ENCODE measurements around the gene C17orf107.
"Not testable (repeated sequence)": the region's sequence is repeated elsewhere in the genome, so short reads cannot be mapped to it uniquely, and the experiment has no call there.

Gene C17orf107

DNA sequence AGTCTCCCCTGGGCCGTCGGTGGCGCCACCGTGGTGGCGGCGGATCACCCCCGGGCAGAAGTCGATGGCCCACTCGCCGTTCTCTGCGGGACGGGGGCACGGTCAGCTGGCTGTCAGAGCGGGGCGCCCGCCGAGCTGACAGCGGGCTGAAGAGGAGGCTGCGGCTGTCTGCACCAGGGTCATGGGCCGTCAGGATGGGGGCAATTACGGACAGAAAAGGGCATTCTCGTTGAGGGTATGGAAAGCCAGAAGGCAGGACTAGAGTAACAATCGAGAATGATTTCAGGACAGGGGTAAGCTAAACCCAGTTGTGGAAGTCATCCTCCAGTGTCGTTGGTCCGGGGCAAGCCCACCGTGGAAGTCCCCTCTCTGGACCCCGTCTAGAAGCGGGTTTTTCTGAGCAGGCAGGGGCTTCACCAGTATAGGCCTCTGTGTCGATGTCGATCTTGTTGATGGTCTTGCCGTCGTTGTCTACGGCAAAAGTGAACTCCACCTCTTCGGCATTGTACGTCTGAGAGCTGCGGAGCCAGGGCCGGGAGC is 1.8 kb downstream of the C17orf107 start:
- DNase-seq (ENCODE audit: low spot score), result no peak

DNA sequence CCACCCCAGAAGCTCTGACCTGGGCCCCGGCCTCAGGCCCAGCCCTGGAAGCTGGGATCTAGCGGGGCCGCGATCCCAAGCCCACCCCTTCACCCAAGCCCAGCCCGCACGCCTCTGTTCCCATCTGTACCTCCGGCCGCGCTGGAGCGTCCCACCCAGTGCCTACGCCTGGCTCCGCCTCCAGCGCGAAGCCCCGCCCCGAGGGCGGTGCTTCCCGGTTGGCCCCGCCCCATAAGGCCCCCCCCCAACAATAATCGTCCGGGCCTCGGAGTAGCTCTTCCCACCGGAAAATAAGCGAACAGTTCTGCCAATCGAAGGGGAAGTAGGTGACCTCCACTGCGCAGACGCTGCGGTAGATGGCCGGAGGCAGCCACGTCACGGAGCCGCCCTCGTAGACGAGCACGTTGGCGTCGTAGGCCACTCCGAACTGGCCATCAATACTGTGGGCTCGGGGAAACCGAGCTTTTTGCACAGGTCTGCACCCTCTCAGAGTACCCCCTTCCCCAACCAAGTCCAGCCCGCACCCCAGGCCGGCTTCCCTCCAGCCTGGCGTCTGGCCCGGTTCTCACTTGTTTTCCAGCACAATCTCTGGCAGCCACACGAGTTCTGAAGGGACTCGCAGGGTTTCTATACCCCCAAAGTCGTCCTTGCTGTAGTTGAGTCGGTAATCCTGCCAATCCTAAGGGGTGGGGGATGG is 2.5 kb downstream of the C17orf107 start:
- DNase-seq (ENCODE audit: low spot score), result no peak

DNA sequence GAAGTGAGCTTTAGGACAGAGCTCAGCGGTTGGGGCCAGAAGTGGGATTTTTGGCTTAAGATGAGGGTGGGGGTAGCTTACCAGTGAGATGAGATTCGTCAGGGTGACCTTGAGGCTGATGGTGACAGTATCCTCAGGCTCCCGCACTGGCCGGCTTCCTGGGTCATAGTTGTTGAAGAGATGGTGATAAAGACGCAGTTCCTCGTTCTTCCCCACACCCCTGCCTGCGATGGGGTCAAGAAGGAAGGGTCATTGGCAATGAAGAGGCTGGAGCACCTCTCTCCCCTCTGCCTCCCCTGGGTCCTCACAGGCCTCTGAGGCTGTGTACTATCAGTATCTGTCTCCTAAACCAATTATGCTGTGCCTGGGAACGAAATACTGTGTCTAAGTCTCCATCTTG is 3.2 kb downstream of the C17orf107 start:
- no peak for DNase-seq (ENCODE audit: low spot score)

DNA sequence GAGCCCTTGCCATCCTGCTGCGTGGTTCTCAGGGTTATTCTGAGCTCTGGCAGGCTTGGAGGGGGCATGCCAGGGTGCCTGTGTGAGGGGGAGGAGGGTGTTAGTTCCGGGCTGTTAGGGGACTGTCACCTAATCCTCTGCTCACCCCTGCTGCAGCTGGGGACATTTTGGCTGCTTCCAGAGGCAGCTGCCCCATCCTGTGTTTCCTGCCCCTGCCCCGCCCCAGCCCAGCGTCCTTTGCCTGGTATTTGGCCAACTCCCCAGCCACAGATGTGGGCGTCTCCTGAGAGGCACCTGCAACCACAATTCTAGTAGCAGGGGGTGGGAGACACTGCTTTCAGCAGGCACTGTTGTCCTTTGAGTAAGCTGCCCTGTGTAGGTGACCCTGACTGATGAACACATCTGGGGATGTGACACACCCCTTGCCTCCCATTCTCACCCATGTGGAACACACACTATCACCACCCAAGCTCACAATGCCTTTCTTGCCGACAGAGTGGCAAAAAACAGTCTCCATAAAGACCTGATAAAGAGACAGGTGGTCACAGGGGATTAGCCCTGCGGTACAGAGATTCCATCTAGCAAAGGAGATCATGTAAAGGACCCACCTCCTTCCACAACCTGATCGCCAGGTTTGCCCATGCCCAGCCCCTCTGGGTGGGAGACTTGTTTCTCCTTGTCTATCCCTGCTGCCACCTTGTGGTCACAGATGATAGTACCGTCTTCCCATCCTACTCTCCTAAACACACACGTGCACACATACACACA is 3.9 kb downstream of the C17orf107 start, which contains the start of gene CHRNE:
Gene CHRNE (minus strand): TSS at position 48 of the 768 bp plus-strand sequence. CDS start 35 bp downstream, at position 13.
- no peak for DNase-seq (ENCODE audit: low spot score)

DNA sequence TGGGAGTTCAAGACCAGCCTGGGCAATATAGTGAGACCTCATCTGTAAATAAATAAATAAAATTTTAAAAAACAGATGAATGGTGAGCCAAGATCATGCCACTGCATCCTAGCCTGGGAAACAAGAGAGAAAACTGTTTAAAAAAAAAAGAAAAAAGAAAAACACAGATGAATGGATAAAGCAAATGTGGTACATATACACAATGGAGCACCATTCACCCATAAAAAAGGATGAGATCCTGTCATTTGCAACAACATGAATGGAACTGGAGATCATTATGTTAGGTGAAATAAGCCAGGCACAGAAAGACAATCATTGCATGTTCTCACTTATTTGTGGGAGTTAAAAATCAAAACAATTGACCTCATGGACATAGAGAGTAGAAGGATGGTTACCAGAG is 7.3 kb downstream of the C17orf107 start:
- DNase-seq (ENCODE audit: low spot score), result not testable (repeated sequence)

DNA sequence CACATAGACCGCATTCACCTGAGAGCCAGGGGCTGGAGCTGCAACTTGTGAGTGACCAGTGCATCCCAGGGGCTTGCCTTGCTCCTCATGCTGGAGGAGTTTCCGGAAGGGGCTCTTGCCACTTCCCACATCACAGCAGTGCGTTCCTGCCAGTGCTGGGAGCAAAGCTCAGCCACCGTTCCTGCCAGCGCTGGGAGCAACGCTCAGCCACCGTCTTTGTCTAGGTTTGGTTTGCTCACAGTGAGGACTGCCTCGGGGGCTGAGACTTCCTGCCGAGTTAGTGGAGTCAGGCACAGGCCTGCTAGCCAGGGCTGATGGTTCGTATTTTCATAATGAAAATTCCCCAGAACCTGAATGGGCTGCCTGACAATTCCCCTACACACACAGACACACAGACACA is 9.0 kb downstream of the C17orf107 start:
- no peak for DNase-seq (ENCODE audit: low spot score)

DNA sequence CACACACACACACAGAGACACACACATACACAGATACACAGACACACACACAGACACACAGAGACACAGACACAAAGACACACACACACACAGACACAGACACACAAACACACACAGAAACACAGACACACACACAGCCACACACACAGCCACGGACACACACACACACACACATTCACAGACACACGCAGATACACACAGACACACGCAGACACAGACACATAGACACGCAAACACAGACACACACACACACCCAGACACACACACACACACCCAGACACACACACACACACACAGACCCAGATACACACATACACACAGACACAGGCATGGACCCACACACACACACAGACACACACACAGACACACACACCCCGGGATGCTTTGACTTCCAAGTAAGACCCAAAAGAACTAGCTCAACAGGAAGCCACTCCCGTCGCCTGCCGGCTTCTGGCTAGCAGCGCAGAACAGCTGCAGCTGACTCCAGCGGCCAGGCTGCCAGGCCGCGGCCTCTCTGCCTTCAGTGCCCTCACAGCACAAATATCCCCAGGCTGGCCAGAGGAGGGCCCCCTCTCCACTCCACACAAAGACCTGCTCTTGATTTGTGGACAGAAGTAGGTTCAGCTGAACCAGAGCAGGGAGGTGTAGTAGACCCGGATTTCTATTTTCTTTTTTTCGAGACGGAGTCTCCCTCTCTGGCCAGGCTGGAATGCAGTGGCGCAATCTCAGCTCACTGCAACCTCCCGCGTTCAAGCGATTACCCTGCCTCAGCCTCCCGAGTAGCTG is 9.6 kb downstream of the C17orf107 start:
- DNase-seq (ENCODE audit: low spot score), result peak; percentile 91

DNA sequence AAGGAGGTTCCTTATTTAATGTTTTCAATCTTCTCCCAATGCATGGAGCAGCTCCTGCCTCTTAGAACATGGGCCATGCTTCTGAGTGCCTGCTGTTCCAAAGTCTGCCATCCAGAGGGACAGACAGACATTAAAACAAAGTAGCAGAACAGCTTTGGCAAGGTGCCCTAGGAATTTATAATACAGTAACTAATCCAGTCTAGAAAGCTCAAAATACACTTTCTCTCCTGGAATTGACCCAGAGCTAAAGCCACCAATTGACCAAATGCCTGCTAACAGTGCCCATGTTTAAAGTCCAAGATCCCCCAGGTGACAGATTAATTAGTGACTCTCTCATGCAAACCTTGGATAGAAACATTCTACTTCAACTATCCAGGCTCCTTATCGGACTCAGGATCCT is 14.7 kb downstream of the C17orf107 start:
- DNase-seq (ENCODE audit: low spot score), result no peak

DNA sequence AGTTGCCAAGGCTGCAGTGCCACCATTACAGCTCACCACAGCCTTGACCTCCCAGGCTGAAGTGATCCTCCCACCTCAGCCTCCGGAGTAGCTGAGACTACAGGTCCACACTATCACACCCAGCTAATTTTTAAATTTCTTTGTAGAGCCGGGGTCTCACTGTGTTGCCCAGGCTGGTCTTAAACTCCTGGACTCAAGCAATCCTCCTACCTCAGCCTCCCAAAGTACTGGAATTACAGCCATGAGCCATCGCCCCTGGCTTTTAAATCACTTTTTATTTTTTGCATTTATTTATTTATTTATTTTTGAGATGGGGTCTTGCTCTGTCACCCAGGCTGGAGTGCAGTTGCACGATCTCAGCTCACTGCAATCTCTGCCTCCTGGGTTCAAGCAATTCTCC is 15.2 kb downstream of the C17orf107 start:
- not testable (repeated sequence) for DNase-seq (ENCODE audit: low spot score)

DNA sequence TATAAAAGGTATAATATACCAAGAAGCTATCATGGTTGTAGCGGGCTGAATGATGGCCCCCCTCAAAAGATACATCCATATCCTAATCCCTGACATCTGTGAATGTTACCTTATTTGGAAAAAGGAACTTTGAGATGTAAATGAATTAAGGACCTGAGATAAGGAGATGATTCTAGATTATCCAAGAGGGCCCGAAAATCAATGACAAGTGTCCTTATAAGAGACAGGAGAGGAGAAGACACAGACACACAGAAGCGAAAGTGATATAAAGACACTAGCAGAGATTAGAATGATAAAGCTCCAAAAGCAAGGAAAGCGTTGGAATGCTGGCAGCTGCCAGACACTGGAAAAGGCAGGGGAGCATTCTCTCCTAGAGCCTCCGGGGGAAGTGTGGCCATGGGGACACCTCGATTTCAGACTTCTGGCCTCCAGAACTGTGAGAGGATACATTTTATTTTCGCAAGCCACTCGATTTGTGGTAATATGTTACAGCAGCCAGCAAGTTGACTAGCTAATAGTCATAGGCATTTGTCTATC is 20.2 kb downstream of the C17orf107 start:
- DNase-seq (ENCODE audit: low spot score), result no peak

DNA sequence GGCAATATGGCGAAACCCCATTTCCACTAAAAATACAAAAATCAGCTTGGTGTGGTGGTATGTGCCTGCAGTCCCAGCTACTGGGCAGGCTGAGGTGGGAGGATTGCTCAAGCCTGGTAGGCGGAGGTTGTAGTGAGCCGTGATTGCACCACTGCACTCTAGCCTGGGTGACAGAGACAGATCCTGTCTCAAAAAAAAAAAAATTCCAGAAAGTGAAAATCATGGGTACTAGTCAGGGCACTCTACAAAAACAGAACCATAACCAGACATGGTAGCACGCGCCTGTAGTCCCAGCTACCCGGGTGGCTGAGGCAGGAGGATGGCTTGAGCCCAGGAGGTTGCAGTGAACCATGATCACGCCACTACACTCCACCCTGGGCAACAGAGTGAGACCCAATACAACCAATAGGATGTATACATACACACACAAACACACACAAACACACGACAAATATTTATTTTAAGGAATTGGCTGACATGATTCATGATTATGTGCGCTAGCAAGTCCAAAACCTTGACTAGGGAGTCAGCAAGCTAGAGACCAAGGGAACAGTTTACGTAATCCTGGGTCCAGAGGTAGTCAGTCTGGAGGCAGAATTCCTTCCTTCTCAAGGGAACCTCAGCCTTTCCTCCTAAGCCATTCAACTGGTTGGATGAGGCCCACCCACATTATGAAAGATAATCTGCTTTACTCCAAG is 21.2 kb downstream of the C17orf107 start:
- DNase-seq (ENCODE audit: low spot score), result no peak

DNA sequence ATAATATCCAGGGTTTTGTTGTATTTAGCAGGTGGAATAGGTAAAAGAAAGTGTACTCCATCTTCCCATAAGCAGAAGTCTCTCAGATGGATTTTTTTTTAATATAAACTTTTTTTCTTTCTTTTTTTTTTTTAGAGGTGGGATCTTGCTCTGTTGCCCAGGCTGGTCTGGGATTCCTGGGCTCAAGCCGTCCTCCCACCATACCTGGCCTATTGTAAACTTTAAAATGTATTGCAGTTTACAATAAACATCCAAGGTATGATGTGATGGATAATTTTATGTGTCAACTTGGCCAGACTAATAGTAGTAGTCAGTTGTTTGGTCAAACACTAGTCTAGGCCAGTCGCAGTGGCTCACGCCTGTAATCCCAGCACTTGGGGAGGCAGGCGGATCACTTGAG is 22.0 kb downstream of the C17orf107 start:
- DNase-seq (ENCODE audit: low spot score), result no peak

DNA sequence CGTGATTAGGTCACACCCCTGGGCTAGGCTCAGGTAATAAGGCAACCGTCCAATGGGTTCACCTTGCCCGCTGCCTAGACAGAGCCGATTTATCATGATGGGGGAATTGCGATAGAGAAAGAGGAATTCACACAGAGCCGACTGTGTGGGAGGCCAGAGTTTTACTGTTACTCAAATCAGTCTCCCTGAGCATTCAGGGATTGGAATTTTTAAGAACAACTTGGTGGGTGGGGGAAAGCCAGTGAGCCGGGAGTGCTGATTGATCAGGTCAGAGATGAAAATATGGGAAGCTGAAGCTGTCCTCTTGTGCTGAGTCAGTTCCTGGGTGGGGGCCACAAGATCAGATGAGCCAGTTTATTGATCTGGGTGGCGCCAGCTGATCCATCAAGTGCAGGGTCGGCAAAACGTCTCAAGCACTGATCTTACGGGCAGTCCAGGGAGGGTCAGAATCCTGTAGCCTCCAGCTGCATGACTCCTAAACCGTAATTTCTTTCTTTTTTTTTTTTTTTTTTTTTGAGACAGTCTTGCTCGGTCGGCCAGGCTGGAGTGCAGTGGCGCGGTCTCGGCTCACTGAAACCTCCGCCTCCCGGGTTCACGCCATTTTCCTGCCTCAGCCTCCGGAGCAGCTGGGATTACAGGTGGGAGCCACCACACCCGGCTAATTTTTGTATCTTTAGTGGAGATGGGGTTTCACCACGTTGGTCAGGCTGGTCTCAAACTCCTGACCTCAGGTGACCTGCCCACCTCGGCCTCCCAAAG is 27.4 kb downstream of the C17orf107 start:
- not testable (repeated sequence) for DNase-seq (ENCODE audit: low spot score)

DNA sequence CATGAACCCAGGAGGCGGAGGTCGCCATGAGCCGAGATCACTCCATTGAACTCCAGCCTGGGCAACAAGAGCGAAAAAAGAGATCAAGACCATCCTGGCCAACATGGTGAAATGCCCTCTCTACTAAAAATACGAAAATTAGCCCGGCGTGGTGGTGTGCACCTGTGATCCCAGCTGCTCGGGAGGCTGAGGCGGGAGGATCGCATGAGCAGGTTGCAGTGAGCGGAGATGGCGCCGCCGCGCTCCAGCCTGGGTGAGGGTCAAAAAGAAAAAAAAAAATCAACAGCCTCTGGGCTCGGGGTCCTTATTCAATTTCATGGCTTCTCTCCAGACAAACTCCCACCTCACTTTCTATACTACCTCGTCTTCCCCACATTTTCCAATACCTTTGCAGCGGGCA is 29.5 kb downstream of the C17orf107 start:
- DNase-seq (ENCODE audit: low spot score), result no peak

DNA sequence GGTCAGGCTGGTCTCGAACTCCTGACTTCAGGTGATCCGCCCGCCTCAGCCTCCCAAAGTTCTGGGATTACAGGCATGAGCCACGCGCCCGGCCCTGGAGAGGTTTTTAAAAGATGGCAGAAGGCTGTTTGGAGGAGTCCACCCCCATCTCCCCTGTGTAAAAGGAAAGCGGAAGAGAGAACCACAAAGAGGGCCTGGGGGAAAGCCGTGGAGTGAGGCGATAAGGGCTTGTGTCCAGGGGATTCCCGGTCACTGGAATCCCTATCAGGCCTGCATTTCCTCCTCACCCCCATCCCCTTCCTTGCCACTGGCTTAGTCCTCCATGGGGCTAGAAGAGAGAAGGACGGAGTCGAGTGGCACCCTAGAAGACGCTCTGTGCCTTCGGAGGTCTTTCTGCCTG is 32.6 kb downstream of the C17orf107 start, which contains the start of gene GP1BA:
Gene GP1BA (plus strand): TSS at position 315 of the 400 bp plus-strand sequence. CDS start 328 bp downstream, outside the sequence.
- DNase-seq (ENCODE audit: low spot score), result no peak

DNA sequence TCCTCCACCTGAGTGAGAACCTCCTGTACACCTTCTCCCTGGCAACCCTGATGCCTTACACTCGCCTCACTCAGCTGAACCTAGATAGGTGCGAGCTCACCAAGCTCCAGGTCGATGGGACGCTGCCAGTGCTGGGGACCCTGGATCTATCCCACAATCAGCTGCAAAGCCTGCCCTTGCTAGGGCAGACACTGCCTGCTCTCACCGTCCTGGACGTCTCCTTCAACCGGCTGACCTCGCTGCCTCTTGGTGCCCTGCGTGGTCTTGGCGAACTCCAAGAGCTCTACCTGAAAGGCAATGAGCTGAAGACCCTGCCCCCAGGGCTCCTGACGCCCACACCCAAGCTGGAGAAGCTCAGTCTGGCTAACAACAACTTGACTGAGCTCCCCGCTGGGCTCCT is 33.4 kb downstream of the C17orf107 start:
- DNase-seq (ENCODE audit: low spot score), result no peak

DNA sequence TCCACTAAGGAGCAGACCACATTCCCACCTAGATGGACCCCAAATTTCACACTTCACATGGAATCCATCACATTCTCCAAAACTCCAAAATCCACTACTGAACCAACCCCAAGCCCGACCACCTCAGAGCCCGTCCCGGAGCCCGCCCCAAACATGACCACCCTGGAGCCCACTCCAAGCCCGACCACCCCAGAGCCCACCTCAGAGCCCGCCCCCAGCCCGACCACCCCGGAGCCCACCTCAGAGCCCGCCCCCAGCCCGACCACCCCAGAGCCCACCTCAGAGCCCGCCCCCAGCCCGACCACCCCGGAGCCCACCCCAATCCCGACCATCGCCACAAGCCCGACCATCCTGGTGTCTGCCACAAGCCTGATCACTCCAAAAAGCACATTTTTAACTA is 34.3 kb downstream of the C17orf107 start:
- DNase-seq (ENCODE audit: low spot score), result no peak

DNA sequence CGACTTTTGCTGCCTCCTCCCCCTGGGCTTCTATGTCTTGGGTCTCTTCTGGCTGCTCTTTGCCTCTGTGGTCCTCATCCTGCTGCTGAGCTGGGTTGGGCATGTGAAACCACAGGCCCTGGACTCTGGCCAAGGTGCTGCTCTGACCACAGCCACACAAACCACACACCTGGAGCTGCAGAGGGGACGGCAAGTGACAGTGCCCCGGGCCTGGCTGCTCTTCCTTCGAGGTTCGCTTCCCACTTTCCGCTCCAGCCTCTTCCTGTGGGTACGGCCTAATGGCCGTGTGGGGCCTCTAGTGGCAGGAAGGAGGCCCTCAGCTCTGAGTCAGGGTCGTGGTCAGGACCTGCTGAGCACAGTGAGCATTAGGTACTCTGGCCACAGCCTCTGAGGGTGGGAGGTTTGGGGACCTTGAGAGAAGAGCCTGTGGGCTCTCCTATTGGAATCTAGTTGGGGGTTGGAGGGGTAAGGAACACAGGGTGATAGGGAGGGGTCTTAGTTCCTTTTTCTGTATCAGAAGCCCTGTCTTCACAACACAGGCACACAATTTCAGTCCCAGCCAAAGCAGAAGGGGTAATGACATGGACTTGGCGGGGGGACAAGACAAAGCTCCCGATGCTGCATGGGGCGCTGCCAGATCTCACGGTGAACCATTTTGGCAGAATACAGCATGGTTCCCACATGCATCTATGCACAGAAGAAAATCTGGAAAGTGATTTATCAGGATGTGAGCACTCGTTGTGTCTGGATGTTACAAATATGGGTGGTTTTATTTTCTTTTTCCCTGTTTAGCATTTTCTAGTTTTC is 35.0 kb downstream of the C17orf107 start:
- DNase-seq (ENCODE audit: low spot score), result peak; percentile 70

DNA sequence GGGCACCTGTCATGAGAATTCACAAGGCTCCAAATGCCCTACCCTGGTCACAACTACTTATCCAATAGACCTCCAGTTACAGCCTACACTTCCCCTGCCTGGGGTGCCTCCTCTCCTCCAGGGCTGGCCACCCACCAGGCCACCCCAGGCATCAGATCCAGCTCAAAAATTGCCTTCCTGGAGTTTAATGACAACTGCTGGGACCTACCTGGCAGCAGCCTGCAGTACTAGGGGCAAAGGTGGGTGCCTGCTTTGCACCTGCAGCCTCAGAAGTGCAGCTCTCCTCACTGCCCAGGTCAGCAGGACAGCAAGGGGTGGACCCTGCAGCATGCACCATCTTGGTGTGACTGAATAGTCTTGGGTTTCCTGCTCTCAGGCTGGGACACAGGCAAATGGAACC is 36.3 kb downstream of the C17orf107 start:
- DNase-seq (ENCODE audit: low spot score), result no peak

DNA sequence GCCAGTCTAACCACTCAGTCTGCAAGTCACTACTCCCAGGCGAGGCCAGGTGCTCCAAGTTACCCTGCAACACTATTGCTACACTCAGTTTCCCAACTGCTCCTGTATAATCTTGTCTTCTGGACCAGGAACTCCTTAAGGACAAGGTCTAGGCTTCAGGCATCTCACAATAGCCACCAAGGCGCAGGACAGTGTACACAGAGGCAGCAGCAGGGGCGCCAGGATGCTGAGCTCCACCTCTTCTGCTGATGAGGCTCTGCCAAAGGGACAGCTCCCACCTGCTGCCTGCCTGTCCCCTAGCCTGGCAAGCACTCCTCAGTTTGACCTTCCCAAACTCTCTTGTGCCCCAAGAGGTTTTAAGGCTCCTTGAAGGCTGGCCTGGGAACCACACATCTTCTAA is 37.1 kb downstream of the C17orf107 start:
- DNase-seq (ENCODE audit: low spot score), result no peak

Measured in AG08396 (cell line).